ENCODE data around the gene CCSER2. TPM values are rescaled to one million over a fixed set of nuclear protein-coding genes. Genes with fewer than 3 reads are reported as not detected.

The CCSER2 gene
- polyA plus RNA-seq, 1 donor (not counting 4 experiments of a cell fraction or from before 2014, with no cell fraction given): 26.7 TPM

- Histone ChIP-seq H3K9me1 (ENCODE audit: control insufficient read depth, extremely low read depth, insufficient read depth, low read length) (no peaks in the 10 kb centered on the region), H4K20me1 (ENCODE audit: control insufficient read depth, extremely low read depth, insufficient read depth, low read length) (peaks cover 2% of the 10 kb centered on the region), H3K27me3 (ENCODE audit: control insufficient read depth, extremely low read depth, insufficient read depth, low read length) (no peaks in the 10 kb centered on the region), H3K4me1 (ENCODE audit: control insufficient read depth, extremely low read depth, insufficient read depth, low read length) (peaks cover 4% of the 10 kb centered on the region), H3K4me2 (ENCODE audit: control insufficient read depth, extremely low read depth, insufficient read depth, low read depth, low read length) (no peak overlapping the region), H3K9ac (ENCODE audit: control insufficient read depth, extremely low read depth, insufficient read depth, low read length) (no peak overlapping the region), H3K27ac (ENCODE audit: control insufficient read depth, insufficient read depth, low read length) (no peak overlapping the region), H2AFZ (ENCODE audit: control insufficient read depth, low read length) (no peak overlapping the region), H3K4me3 (ENCODE audit: control insufficient read depth in 2 of 3, extremely low read depth in 1 of 3, insufficient read depth in 2 of 3, low read depth in 1 of 3, low read length in 3 of 3) (no peak overlapping the region), H3K79me2 (ENCODE audit: control insufficient read depth, insufficient read depth, low read length) (peaks cover 77% of the 10 kb centered on the region), H3K9me3 (ENCODE audit: control insufficient read depth, low read depth, low read length) (no peaks in the 10 kb centered on the region), H3K36me3 (ENCODE audit: control insufficient read depth in 2 of 2, extremely low read depth in 1 of 2, insufficient read depth in 2 of 2, low read length in 2 of 2) (peaks cover 0 to 4% of the 10 kb centered on the region in 2 experiments)
- dilution Hi-C loops (cut with MboI; ENCODE audit: extremely low pct_ligation_motif_present, low sequenced_read_pairs): no loop called here
- DNase-seq (ENCODE audit: low read depth, low spot score) (no peak), FAIRE-seq (no peak)
- TF ChIP-seq, protein P1, sequence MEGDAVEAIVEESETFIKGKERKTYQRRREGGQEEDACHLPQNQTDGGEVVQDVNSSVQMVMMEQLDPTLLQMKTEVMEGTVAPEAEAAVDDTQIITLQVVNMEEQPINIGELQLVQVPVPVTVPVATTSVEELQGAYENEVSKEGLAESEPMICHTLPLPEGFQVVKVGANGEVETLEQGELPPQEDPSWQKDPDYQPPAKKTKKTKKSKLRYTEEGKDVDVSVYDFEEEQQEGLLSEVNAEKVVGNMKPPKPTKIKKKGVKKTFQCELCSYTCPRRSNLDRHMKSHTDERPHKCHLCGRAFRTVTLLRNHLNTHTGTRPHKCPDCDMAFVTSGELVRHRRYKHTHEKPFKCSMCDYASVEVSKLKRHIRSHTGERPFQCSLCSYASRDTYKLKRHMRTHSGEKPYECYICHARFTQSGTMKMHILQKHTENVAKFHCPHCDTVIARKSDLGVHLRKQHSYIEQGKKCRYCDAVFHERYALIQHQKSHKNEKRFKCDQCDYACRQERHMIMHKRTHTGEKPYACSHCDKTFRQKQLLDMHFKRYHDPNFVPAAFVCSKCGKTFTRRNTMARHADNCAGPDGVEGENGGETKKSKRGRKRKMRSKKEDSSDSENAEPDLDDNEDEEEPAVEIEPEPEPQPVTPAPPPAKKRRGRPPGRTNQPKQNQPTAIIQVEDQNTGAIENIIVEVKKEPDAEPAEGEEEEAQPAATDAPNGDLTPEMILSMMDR (optimal IDR thresholded peaks at IDR 0.05 in 1 of 3, IDR thresholded peaks at IDR 0.05 in 1 of 3, conservative IDR thresholded peaks at IDR 0.05 in 1 of 3; ENCODE audit: extremely low read depth in 1 of 3, insufficient read depth in 2 of 3, low read length in 3 of 3): no peak
- TF ChIP-seq EZH2 (IDR thresholded peaks at IDR 0.05; ENCODE audit: low read length): no peak
These were observed 28.5 kb downstream of the CCSER2 start for GRCh38 chr10:84356928-84357327.

DNA sequence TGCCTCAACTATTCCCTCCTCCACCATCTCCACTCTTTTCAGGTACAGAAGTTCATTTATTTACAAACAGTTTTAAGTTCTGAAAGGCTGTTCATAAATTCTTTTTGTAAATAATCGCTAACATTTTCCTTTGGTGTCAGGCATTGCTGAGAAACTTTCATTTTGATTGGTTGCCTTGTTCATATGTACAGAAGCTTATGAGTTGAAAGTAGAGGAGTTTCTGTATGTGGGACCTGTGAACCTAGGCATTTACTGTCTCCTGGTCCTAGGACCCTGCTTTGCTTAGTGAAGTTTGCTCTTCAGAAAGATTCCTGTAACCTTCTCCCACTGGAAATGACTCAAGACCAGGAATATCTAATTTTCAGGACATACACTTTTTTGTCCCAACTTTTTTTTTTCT is 30.4 kb downstream of the CCSER2 start:
- H3K9me3 ChIP-seq (ENCODE audit: control insufficient read depth, low read depth, low read length): no peaks in the 10 kb centered on the region
- dilution Hi-C loops (cut with MboI; ENCODE audit: extremely low pct_ligation_motif_present, low sequenced_read_pairs): no loop called here
- peaks cover 0 to 4% of the 10 kb centered on the region in 2 experiments for H3K36me3 ChIP-seq (ENCODE audit: control insufficient read depth in 2 of 2, extremely low read depth in 1 of 2, insufficient read depth in 2 of 2, low read length in 2 of 2)
- no peaks in the 10 kb centered on the region for H3K9me1 ChIP-seq (ENCODE audit: control insufficient read depth, extremely low read depth, insufficient read depth, low read length)
- no peak overlapping the region for H3K4me2 ChIP-seq (ENCODE audit: control insufficient read depth, extremely low read depth, insufficient read depth, low read depth, low read length)
- DNase-seq (ENCODE audit: low read depth, low spot score) (no peak), FAIRE-seq (no peak)
- H3K27ac ChIP-seq (ENCODE audit: control insufficient read depth, insufficient read depth, low read length): no peak overlapping the region
- H4K20me1 ChIP-seq (ENCODE audit: control insufficient read depth, extremely low read depth, insufficient read depth, low read length): peaks cover 2% of the 10 kb centered on the region
- TF ChIP-seq, protein P1 (optimal IDR thresholded peaks at IDR 0.05 in 1 of 3, IDR thresholded peaks at IDR 0.05 in 1 of 3, conservative IDR thresholded peaks at IDR 0.05 in 1 of 3; ENCODE audit: extremely low read depth in 1 of 3, insufficient read depth in 2 of 3, low read length in 3 of 3): no peak
- no peak for TF ChIP-seq EZH2 (IDR thresholded peaks at IDR 0.05; ENCODE audit: low read length)
- peaks cover 74% of the 10 kb centered on the region for H3K79me2 ChIP-seq (ENCODE audit: control insufficient read depth, insufficient read depth, low read length)
- H3K4me3 ChIP-seq (ENCODE audit: control insufficient read depth in 2 of 3, extremely low read depth in 1 of 3, insufficient read depth in 2 of 3, low read depth in 1 of 3, low read length in 3 of 3): no peak overlapping the region
- no peak overlapping the region for H2AFZ ChIP-seq (ENCODE audit: control insufficient read depth, low read length)
- H3K9ac ChIP-seq (ENCODE audit: control insufficient read depth, extremely low read depth, insufficient read depth, low read length): no peak overlapping the region
- H3K4me1 ChIP-seq (ENCODE audit: control insufficient read depth, extremely low read depth, insufficient read depth, low read length): peaks cover 10% of the 10 kb centered on the region
- no peaks in the 10 kb centered on the region for H3K27me3 ChIP-seq (ENCODE audit: control insufficient read depth, extremely low read depth, insufficient read depth, low read length)
